DND-41 (cell line): ENCODE results near the gene GPRC5D.

ENCODE experiments used
- ATAC-seq: fragments of 200-7000 bp; cut with Tn5 transposase; 3 replicates; pipeline ENCODE4 v1.9.1; 2021; ENCODE audit warnings: low read depth; ENCODE audit not compliant: insufficient read depth
- DNase-seq: peaks from one replicate; pipeline ENCODE4 v3.0.0-alpha.2; 2020
- H2AFZ ChIP-seq: 2 replicates; pipeline ENCODE4 v1.6.0; 2012; ENCODE audit warnings: low read depth, low read length
- H3K27ac ChIP-seq: 2 replicates; pipeline ENCODE4 v1.5.1; 2012; ENCODE audit warnings: low read length, inconsistent platforms
- H3K27me3 ChIP-seq: fragments of 200-600 bp; sonication (generic); 2 replicates; pipeline ENCODE4 v1.6.0; 2012; ENCODE audit warnings: low read length, mild to moderate bottlenecking, inconsistent platforms; ENCODE audit not compliant: insufficient read depth, poor library complexity
- H3K36me3 ChIP-seq: 2 replicates; pipeline ENCODE4 v1.5.1; 2012; ENCODE audit warnings: low read length, inconsistent platforms; ENCODE audit not compliant: insufficient read depth
- H3K4me1 ChIP-seq: 2 replicates; pipeline ENCODE4 v1.5.1; 2012; ENCODE audit warnings: mild to moderate bottlenecking, low read length; ENCODE audit not compliant: insufficient read depth
- H3K4me2 ChIP-seq: 2 replicates; pipeline ENCODE4 v1.6.0; 2012; ENCODE audit warnings: mild to moderate bottlenecking, moderate library complexity, low read length, inconsistent platforms; ENCODE audit not compliant: insufficient read depth
- H3K4me3 ChIP-seq, 2 experiments: fragments of 200-600 bp in 1 of 2; shearing (Covaris generic) in 1 of 2; 2 replicates each; pipeline ENCODE4 v1.5.1; 2012 to 2016; ENCODE audit warnings: inconsistent platforms in 2 of 2, low read length in 2 of 2, mild to moderate bottlenecking in 2 of 2, low read depth in 1 of 2, moderate library complexity in 1 of 2
- H3K79me2 ChIP-seq: 2 replicates; pipeline ENCODE4 v1.6.0; 2012; ENCODE audit warnings: low read length, inconsistent platforms; ENCODE audit not compliant: insufficient read depth
- H3K9ac ChIP-seq: 2 replicates; pipeline ENCODE4 v1.6.0; 2012; ENCODE audit warnings: low read depth, mild to moderate bottlenecking, inconsistent platforms, low read length, moderate library complexity
- H3K9me3 ChIP-seq: 2 replicates; pipeline ENCODE4 v1.5.1; 2012; ENCODE audit warnings: low read length, moderate library complexity, mild to moderate bottlenecking, inconsistent platforms; ENCODE audit not compliant: insufficient read depth, severe bottlenecking
- H4K20me1 ChIP-seq: 2 replicates; pipeline ENCODE4 v1.6.0; 2012; ENCODE audit warnings: low read length; ENCODE audit not compliant: insufficient read depth
- EZH2 ChIP-seq: IDR thresholded peaks from 3 replicates; pipeline ENCODE4 v1.6.1; 2012; ENCODE audit warnings: borderline replicate concordance, low read depth, mild to moderate bottlenecking, moderate library complexity, low read length, inconsistent platforms; ENCODE audit not compliant: severe bottlenecking
- TF ChIP-seq, protein P1 (sequence below): IDR thresholded peaks from 2 replicates; pipeline ENCODE4 v1.5.1; 2012; ENCODE audit warnings: borderline replicate concordance, low read length, moderate library complexity, mild to moderate bottlenecking; ENCODE audit not compliant: poor library complexity, severe bottlenecking; ENCODE audit errors: extremely low read depth

The GPRC5D gene

DNA sequence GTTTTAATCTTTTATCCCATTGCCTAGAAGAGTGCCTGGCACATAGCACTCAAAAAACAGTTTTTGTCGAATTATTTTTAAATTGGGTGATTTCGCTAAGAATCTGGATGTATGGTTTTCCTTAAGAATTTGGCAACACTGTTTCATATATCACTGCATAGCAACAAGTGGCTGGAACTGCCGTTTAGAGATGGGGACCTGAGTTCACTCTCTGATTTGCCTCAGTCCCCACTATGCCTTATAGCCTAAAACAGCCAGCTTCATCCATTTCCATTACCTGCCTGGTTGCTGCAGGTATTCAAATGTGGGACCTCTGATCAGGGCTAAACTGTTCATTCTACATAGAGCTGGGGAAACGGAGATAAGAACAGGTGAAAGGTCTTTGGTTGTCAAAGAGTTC lies 46.3 kb upstream of the GPRC5D start:
- no peak overlapping the region for H3K4me3 ChIP-seq
- no peaks in the 10 kb centered on the region for H3K79me2 ChIP-seq
- H3K36me3 ChIP-seq = no peaks in the 10 kb centered on the region
- H4K20me1 ChIP-seq = no peaks in the 10 kb centered on the region
- H3K9me3 ChIP-seq = no peaks in the 10 kb centered on the region
- no peak overlapping the region for H2AFZ ChIP-seq
- DNase-seq (no peak), ATAC-seq (no peak)
- no peak overlapping the region for H3K4me2 ChIP-seq
- no peaks in the 10 kb centered on the region for H3K4me1 ChIP-seq
- no peak overlapping the region for H3K9ac ChIP-seq
- TF ChIP-seq, protein P1, sequence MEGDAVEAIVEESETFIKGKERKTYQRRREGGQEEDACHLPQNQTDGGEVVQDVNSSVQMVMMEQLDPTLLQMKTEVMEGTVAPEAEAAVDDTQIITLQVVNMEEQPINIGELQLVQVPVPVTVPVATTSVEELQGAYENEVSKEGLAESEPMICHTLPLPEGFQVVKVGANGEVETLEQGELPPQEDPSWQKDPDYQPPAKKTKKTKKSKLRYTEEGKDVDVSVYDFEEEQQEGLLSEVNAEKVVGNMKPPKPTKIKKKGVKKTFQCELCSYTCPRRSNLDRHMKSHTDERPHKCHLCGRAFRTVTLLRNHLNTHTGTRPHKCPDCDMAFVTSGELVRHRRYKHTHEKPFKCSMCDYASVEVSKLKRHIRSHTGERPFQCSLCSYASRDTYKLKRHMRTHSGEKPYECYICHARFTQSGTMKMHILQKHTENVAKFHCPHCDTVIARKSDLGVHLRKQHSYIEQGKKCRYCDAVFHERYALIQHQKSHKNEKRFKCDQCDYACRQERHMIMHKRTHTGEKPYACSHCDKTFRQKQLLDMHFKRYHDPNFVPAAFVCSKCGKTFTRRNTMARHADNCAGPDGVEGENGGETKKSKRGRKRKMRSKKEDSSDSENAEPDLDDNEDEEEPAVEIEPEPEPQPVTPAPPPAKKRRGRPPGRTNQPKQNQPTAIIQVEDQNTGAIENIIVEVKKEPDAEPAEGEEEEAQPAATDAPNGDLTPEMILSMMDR = no peak
- TF ChIP-seq EZH2 = no peak
- no peak overlapping the region for H3K27ac ChIP-seq
- peaks cover 9% of the 10 kb centered on the region for H3K27me3 ChIP-seq

DNA sequence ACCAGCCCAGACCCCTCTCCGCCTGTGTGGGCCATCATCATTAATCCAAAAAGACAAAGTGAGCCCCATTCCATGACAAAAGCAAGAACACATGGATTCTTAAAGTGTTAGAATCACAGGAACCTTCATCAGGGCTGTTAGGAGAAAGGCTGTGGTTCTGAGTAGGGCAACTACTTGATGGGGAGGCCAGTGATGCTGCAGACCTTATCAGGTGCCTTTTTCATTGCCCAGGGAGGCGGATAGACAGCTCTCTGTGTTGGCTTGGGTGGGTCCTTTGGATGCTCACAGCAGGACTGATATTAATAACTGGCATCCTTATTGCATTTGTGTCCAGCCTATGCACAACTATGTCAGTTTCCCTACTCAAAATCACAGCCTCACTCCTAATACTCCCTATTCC lies 45.8 kb upstream of the GPRC5D start:
- TF ChIP-seq EZH2 = no peak
- TF ChIP-seq, protein P1 = no peak
- Histone ChIP-seq H3K4me3 (no peak overlapping the region), H4K20me1 (no peaks in the 10 kb centered on the region), H3K79me2 (no peaks in the 10 kb centered on the region), H3K27ac (no peak overlapping the region), H3K4me1 (peaks cover 1% of the 10 kb centered on the region; the same call in 1 of the 2 replicates), H2AFZ (no peak overlapping the region), H3K36me3 (no peaks in the 10 kb centered on the region), H3K9ac (no peak overlapping the region), H3K4me2 (no peak overlapping the region), H3K9me3 (no peaks in the 10 kb centered on the region), H3K27me3 (peaks cover 9% of the 10 kb centered on the region)
- ATAC-seq (no peak), DNase-seq (no peak)

DNA sequence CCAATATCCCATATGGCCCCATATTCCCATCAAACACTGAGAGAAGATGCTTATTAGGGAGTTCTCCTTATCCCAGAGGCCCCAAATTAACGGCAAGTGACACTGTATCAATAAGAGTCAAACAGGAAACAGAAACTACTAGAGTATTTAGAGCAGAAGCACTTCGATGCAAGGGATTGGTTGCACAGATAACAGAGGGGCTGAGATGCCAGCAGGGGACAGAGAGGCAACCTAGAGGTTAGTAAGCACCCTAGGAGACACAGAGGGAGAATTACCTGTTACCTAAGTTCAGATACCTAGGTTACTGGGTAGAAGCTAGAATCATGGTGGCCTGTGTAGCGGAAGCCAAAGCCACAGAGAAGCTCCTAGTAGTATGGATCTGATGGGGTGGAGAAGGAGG lies 45.2 kb upstream of the GPRC5D start:
- Histone ChIP-seq H3K4me1 (peaks cover 4% of the 10 kb centered on the region; the same call in 1 of the 2 replicates), H3K9ac (no peak overlapping the region), H3K4me2 (no peak overlapping the region), H3K27me3 (peaks cover 13% of the 10 kb centered on the region), H4K20me1 (no peaks in the 10 kb centered on the region), H3K79me2 (no peaks in the 10 kb centered on the region), H2AFZ (no peak overlapping the region), H3K4me3 (no peak overlapping the region), H3K36me3 (no peaks in the 10 kb centered on the region), H3K9me3 (no peaks in the 10 kb centered on the region), H3K27ac (no peak overlapping the region)
- no peak for TF ChIP-seq EZH2
- TF ChIP-seq, protein P1 = no peak
- ATAC-seq = no peak
- DNase-seq = no peak

DNA sequence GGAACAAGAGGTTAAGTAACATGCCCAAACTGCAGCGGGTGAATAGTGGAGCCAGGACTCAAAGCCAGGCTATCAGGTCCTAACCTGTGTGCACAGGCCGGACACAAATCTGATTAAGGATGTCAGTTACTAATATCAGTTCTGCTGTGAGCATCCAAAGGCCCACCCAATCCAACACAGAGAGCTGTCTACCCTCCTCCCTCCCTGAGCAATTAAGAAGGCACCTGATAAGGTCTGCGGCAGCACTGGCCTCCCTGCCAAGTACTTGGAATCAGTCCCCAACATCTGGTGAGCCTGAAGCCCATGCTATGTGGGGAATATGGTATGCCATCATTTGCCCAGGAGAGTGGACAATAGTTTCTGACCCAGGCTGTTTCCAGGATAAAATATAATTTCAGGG lies 44.2 kb upstream of the GPRC5D start:
- no peak overlapping the region for H3K9ac ChIP-seq
- H3K79me2 ChIP-seq = no peaks in the 10 kb centered on the region
- no peaks in the 10 kb centered on the region for H3K9me3 ChIP-seq
- no peaks in the 10 kb centered on the region for H3K36me3 ChIP-seq
- H3K4me1 ChIP-seq = peaks cover 4% of the 10 kb centered on the region; the same call in 1 of the 2 replicates
- no peaks in the 10 kb centered on the region for H4K20me1 ChIP-seq
- DNase-seq = no peak
- ATAC-seq = no peak
- H3K4me2 ChIP-seq = no peak overlapping the region
- no peak overlapping the region for H3K4me3 ChIP-seq
- peaks cover 17% of the 10 kb centered on the region for H3K27me3 ChIP-seq
- H2AFZ ChIP-seq = no peak overlapping the region
- no peak for TF ChIP-seq EZH2
- TF ChIP-seq, protein P1 = no peak
- H3K27ac ChIP-seq = no peak overlapping the region
